LNCaP clone FGC (cell line): ENCODE results near the gene RPL22.
A peak's percentile ranks its signal among the peaks of the same experiment; 100 is the strongest.

Experiments used
- DNase-seq: peaks from one replicate; pipeline ENCODE4 v3.0.0-alpha.2; 2011; ENCODE audit warnings: low read depth
- H3K4me3 ChIP-seq: 2 replicates; pipeline ENCODE4 v1.5.1; 2011; ENCODE audit warnings: mild to moderate bottlenecking, low read depth, low read length, control low read depth
- TF ChIP-seq, protein P1 (sequence below): IDR thresholded peaks from 2 replicates; pipeline ENCODE4 v1.5.1; 2012; ENCODE audit warnings: mild to moderate bottlenecking; ENCODE audit not compliant: control insufficient read depth, insufficient read depth; ENCODE audit errors: extremely low read depth

RPL22 gene

DNA sequence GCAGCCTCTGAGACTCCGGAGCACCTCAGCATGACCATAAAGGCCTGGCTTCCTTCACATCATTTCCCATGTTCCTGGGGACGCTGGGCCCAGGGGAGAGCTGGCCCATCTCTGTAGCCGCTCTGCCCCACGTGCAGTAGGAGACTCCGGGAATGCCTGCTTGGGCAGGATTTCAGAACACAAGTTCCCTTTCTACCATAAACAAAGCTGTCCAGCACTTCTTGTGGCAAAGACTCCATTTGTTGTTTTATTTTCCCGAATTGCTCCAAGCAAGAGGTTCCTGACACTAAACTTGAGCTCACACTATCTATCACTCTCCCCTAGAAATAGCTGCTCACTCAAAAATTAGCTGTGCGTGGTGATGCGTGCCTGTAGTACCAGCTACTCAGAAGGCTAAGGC, 41.2 kb downstream of the RPL22 start:
- DNase-seq, result no peak
- no peak overlapping the region for H3K4me3 ChIP-seq
- TF ChIP-seq, protein P1, sequence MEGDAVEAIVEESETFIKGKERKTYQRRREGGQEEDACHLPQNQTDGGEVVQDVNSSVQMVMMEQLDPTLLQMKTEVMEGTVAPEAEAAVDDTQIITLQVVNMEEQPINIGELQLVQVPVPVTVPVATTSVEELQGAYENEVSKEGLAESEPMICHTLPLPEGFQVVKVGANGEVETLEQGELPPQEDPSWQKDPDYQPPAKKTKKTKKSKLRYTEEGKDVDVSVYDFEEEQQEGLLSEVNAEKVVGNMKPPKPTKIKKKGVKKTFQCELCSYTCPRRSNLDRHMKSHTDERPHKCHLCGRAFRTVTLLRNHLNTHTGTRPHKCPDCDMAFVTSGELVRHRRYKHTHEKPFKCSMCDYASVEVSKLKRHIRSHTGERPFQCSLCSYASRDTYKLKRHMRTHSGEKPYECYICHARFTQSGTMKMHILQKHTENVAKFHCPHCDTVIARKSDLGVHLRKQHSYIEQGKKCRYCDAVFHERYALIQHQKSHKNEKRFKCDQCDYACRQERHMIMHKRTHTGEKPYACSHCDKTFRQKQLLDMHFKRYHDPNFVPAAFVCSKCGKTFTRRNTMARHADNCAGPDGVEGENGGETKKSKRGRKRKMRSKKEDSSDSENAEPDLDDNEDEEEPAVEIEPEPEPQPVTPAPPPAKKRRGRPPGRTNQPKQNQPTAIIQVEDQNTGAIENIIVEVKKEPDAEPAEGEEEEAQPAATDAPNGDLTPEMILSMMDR, result no peak

DNA sequence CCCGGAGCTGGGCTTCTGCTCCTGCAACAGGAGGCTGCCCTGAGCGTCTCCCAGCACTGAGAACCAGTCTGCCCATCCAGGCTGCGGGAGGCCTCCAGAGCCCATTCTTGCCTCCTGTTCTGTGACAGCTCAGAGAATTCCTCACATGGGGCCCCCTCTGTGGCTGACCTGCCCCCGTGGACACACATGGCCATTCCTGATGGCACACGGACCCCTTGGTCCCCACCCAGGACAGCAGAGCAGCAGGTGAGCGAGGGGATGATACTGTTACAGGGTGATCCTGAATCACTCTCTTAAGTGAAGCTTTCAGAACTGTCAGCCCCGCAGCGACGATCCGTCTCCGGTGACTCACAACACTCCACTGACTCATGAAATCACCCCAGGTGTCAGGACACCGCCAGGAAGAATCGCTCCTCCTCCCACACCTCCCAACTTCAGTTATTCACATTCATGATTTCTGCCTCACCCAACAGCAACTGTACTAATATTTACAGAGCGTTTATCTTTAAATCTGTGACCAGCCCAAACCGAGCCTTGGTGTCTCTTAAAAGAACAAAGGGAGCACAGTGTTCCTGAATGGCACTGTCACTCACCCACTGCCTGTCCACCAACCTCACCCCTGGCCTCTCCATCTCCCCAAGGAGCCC, 41.7 kb downstream of the RPL22 start:
- peak; percentile 87 for DNase-seq

DNA sequence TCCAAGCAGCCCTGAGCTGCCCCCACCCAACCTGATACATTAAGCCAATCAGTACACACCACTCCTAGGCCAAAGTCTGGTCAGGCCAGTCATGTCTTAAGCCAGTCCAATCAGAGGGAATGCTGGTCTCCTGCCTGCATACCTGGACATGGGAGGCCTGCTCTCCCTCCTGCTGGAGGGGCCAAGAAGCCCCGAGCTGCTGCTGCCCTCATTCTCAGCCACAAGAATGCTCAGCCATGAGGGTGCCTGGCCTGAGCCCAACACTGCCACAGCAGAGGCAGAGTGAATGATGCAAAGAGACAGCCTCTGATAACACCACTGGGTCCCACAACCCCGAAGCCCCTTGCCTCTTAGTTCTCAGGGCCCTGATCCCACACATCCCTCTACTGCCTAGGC, 42.3 kb downstream of the RPL22 start:
- DNase-seq, result no peak
- TF ChIP-seq, protein P1, result no peak
- no peak overlapping the region for H3K4me3 ChIP-seq

More for the DNA sequence above, 41.7 kb downstream of the RPL22 start:
- TF ChIP-seq, protein P1, result no peak
- H3K4me3 ChIP-seq, result no peak overlapping the region

DNA sequence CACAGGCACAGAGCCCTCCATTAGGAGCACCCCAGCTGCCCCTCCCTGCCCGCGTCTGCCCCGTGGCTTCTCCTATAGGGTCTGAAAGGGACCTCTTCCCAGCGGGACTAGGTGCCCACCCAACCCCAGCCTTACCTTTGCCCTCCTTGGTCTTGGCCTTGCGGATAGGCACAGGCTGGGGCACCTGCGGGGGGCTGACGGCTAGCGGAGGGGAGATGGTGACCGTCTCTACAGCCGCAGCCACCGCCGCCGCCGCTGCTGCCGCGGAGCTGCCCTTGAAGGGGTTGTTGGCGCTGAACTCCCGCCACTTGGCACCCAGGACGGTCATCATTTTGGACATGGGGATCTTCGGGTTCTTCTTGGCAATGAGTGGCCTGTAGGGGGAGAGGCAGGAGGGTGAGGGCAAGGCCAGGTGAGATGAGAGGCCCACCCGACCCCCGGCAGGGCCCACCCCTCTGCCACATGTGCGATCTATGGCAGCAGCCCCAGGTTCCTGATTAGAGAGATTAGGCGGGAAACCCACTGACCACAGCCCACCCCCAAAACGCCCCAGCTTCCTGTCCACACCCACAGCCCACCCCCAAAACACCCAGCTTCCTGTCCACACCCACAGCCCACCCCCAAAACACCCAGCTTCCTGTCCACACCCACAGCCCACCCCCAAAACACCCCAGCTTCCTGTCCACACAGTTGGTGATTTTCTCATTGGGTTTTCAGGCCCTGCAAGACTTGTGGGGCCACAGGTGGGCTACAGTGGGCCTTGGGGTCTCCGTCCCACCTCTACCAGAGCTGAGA, 44.7 kb downstream of the RPL22 start:
- no peak overlapping the region for H3K4me3 ChIP-seq
- TF ChIP-seq, protein P1, result no peak
- no peak for DNase-seq

DNA sequence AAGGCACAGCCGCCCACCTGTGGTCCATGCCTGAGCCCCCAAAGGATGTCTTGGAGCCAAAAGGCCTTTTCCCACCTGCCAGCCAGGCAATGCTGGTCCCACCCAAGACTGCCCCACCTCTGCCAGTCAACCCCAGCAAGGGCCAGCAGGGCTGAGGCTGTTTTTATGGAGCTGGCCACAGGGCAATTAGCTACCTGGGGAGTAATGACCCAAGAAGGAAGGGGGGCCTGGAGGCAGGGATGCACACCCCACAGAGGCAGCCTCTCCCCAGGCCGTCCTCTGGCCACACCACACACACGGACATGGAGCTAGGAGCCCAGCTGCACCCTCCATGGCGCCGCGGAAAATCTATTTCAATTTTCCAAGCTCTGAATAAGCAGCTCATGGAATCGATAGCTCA, 46.5 kb downstream of the RPL22 start:
- no peak for DNase-seq
- TF ChIP-seq, protein P1, result no peak
- no peak overlapping the region for H3K4me3 ChIP-seq

DNA sequence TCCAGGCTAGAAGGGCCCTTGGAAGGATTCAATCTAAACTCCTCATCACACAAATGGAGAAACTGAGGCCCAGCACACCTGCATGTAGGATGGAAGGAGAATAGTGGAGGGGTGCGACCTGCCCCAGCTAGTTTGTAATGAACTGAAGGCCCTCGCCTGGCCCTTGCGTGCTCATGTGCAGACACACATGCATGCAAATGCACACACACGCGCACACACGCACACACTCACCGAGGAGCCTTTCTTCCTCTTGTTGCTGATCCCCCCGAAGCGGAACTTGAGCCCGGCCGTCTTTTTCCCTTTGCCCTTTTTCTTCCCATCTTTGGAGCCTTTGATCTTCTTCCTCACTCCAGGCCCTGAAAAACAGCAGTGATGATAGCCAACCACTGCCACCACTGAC, 47.2 kb downstream of the RPL22 start:
- no peak for DNase-seq
- TF ChIP-seq, protein P1, result no peak
- H3K4me3 ChIP-seq, result no peak overlapping the region
